ENCODE results near the gene CLIP2.
"Not testable (repeated sequence)": the region's sequence is repeated elsewhere in the genome, so short reads cannot be mapped to it uniquely, and the experiment has no call there.

CLIP2 gene

GRCh38 chr7:74338366-74339108, 49.3 kb downstream of the CLIP2 start:
- no peak for DNase-seq

- DNase-seq = not testable (repeated sequence)
Observed at GRCh38 chr7:74339648-74340047, 50.4 kb downstream of the CLIP2 start.

GRCh38 chr7:74343281-74344131, 54.3 kb downstream of the CLIP2 start:
- no peak for DNase-seq

- no peak for DNase-seq
Observed at GRCh38 chr7:74344132-74344496, 54.9 kb downstream of the CLIP2 start.

- DNase-seq = no peak
Observed at GRCh38 chr7:74344786-74345185, 55.6 kb downstream of the CLIP2 start.

- DNase-seq = no peak
Observed at GRCh38 chr7:74345970-74346369, 56.8 kb downstream of the CLIP2 start.

GRCh38 chr7:74349621-74350020, 60.4 kb downstream of the CLIP2 start:
- DNase-seq = no peak

- DNase-seq = no peak
Observed at GRCh38 chr7:74350751-74351150, 61.5 kb downstream of the CLIP2 start.

GRCh38 chr7:74351836-74352235, 62.6 kb downstream of the CLIP2 start:
- DNase-seq = no peak

- DNase-seq = not testable (repeated sequence)
Observed at GRCh38 chr7:74352551-74353138, 63.4 kb downstream of the CLIP2 start.

GRCh38 chr7:74354009-74354408, 64.8 kb downstream of the CLIP2 start:
- no peak for DNase-seq

GRCh38 chr7:74355091-74355490, 65.9 kb downstream of the CLIP2 start:
- DNase-seq = no peak

GRCh38 chr7:74356589-74357315, 67.5 kb downstream of the CLIP2 start:
- no peak for DNase-seq

- DNase-seq = no peak
Observed at GRCh38 chr7:74360008-74360407, 70.8 kb downstream of the CLIP2 start.

GRCh38 chr7:74362266-74362665, 73.1 kb downstream of the CLIP2 start:
- no peak for DNase-seq

GRCh38 chr7:74364061-74364460, 74.9 kb downstream of the CLIP2 start:
- DNase-seq = no peak

- DNase-seq = no peak
Observed at GRCh38 chr7:74365322-74366022, 76.3 kb downstream of the CLIP2 start.

GRCh38 chr7:74371381-74372341, 82.5 kb downstream of the CLIP2 start:
- no peak for DNase-seq

GRCh38 chr7:74372511-74373111, 83.4 kb downstream of the CLIP2 start:
- DNase-seq = no peak

GRCh38 chr7:74373536-74373935, 84.3 kb downstream of the CLIP2 start:
- no peak for DNase-seq

- DNase-seq = no peak
Observed at GRCh38 chr7:74375726-74376220, 86.6 kb downstream of the CLIP2 start.

Data from activated CD4-positive, CD25-positive, alpha-beta regulatory T cell treated with anti-CD3 and anti-CD28 coated beads, Interleukin-2, amount 50 U/mL, for 72 hours (primary cell).